Activated CD8-positive, alpha-beta memory T cell treated with anti-CD3 and anti-CD28 coated beads, Interleukin-2, amount 10 ng/mL, durations not matched to agents 7 days and 5 days (primary cell): ENCODE data around the gene RNASET2. TPM values are rescaled to one million over a fixed set of nuclear protein-coding genes. Genes with fewer than 3 reads are reported as not detected.
"Not testable (repeated sequence)": the region's sequence is repeated elsewhere in the genome, so short reads cannot be mapped to it uniquely, and the experiment has no call there.

Source experiments
- ATAC-seq: fragments of 150-1000 bp; cut with Tn5 transposase; one replicate; pipeline ENCODE4 v1.10.0; 2021; ENCODE audit warnings: moderate library complexity
- CTCF ChIA-PET: fragments of 350-600 bp; sonication (Branson Sonifier 250); formaldehyde crosslinking; loops from one replicate; lab custom pipeline; 2021; ENCODE audit warnings: antibody characterized with exemption; lab: Charles Lee
- DNase-seq: peaks from one replicate; pipeline ENCODE4 v3.0.0-alpha.2; 2020
- H3K27ac Mint-ChIP-seq: one replicate; pipeline ENCODE4 v1.8.0; 2021; ENCODE audit warnings: mild to moderate bottlenecking, mixed read lengths
- H3K27me3 Mint-ChIP-seq: one replicate; pipeline ENCODE4 v1.8.0; 2021; ENCODE audit warnings: mixed read lengths
- H3K36me3 Mint-ChIP-seq: one replicate; pipeline ENCODE4 v1.8.0; 2021; ENCODE audit warnings: mild to moderate bottlenecking, mixed read lengths
- H3K4me1 Mint-ChIP-seq: one replicate; pipeline ENCODE4 v1.8.0; 2021; ENCODE audit warnings: mixed read lengths
- H3K4me3 Mint-ChIP-seq: one replicate; pipeline ENCODE4 v1.8.0; 2021; ENCODE audit warnings: mild to moderate bottlenecking, moderate library complexity, mixed read lengths
- H3K9me3 Mint-ChIP-seq: one replicate; pipeline ENCODE4 v1.8.0; 2022; ENCODE audit warnings: low read depth, mixed read lengths
- total RNA-seq, 2 experiments: library from RNA; stranded (reverse); gene quantifications; one replicate each; pipeline ENCODE4 v1.2.3, GENCODE V29; 2021

RNASET2 gene
- total RNA-seq, 2 experiments from 2014 or later, result 28.8 to 46.6 TPM

DNA sequence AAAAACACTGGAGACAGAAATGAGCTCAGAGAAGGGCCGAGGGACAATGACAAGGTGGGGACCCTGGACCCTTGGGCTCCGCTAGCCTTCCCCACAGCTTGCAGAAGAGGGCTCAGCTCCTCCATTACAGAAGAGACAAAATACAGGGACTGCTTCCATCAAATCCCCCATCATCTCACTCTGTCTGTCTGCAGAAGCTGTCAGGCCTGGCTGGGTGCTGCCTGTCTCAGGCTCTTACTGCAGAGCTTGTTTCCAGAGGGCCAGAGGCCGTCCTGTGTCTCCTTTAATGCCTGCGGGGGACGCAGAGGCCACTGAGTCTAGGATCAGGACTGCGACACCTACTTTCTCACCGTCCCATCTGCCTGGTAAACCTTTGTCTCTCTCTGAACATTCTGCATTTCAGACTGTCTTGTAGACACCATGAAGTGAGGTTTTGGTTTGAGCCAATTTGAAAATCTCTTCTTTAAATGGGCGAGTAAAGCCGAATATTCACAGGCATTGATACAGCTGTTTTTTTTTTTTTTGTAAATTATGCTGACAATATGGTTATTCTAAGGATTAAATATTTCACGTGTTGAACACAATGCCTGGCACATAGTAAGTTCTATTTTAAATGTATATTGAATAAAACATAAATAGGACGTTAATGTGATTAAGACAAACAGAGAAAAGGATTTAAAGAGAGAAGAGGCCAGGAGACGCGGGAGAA lies 28.3 kb downstream of the RNASET2 start:
- CTCF ChIA-PET, result no interaction called here
- DNase-seq (peak; percentile 26), ATAC-seq (no peak)
- no peaks in the 10 kb centered on the region for H3K9me3 Mint-ChIP-seq
- no peaks in the 10 kb centered on the region for H3K4me1 Mint-ChIP-seq
- H3K36me3 Mint-ChIP-seq, result peaks cover 6% of the 10 kb centered on the region
- H3K27ac Mint-ChIP-seq, result no peak overlapping the region
- no peaks in the 10 kb centered on the region for H3K27me3 Mint-ChIP-seq
- no peak overlapping the region for H3K4me3 Mint-ChIP-seq

DNA sequence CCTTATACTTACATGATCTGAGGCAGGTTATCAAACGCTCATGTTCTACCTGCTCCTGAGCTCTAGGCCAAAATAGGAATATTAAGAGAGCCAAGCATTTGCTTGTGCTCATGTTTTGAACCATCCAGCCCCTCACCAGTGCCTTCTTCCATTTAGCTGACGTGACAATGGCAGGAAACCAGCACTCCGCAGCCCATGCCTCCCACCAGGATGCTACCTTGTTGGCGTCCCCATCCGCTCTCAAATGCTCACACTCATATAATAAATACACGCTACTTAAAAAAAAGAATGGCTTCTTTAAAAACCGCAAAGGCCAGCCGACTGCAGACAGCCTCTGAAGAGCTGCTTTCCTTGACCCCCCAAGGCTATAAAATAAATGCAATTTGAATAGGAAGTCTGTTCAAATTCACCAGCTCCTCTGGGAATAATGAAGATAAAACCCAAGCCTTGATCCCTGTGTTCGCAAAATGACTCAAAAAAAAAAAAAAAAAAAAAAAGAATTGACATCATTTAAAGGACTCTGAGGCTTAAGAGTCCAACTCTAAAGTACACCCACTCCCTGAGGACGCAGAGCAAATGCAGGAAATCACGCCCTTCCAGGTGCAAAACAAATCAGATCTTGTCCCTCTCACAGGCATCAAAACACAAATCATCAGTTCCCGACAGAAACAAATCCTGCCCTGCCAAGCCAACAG lies 29.0 kb downstream of the RNASET2 start:
- H3K4me1 Mint-ChIP-seq, result no peaks in the 10 kb centered on the region
- H3K27me3 Mint-ChIP-seq, result no peaks in the 10 kb centered on the region
- ATAC-seq (no peak), DNase-seq (peak; percentile 5)
- no peak overlapping the region for H3K27ac Mint-ChIP-seq
- peaks cover 6% of the 10 kb centered on the region for H3K36me3 Mint-ChIP-seq
- H3K9me3 Mint-ChIP-seq, result no peaks in the 10 kb centered on the region
- no peak overlapping the region for H3K4me3 Mint-ChIP-seq
- CTCF ChIA-PET, result no interaction called here

- H3K27ac Mint-ChIP-seq, result no peak overlapping the region
- no peak for ATAC-seq
- CTCF ChIA-PET, result no interaction called here
Observed at GRCh38 chr6:166926748-166927147, 29.6 kb downstream of the RNASET2 start.

DNA sequence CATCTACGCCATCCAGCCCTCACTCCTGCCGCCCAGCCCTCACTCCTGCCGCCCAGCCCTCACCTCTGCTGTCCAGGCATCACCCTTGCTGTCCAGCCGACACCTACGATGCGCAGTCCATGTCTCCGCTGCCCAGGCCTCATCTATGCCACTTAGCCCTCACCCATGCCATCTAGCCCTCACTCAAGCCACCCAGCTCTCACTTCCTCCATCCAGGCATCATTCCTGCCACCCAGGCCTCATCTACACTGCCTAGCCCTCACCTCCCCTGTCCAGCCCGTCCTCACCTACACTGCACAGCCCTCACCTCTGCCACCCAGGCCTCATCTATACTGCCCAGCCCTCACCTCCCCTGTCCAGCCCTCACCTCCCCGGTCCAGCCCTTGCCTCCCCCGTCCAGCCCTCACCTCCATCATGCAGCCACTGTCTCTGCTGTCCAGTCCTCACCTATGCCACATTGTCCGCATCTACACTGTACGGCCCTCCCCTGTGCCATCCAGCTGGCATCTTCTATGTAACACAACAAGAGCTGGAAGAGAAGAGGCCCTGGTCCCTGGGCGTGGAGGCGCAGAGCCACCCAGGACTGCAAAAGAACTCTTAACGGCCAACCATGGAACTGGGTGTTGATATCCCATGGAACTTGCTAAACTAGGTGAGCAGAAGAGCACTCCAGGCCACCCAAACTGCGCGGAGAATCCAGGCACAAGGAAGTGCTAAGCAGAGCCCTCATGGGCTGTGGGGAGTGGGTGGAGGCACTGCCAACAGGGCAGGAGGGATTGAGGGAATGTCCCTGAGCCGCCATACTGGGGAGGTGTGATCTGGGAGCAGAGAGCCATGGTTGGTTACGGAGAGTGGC lies 31.0 kb downstream of the RNASET2 start:
- ATAC-seq, result no peak
- H3K27me3 Mint-ChIP-seq, result no peaks in the 10 kb centered on the region
- peaks cover 2% of the 10 kb centered on the region for H3K36me3 Mint-ChIP-seq
- no peaks in the 10 kb centered on the region for H3K9me3 Mint-ChIP-seq
- H3K4me1 Mint-ChIP-seq, result no peaks in the 10 kb centered on the region
- H3K27ac Mint-ChIP-seq, result no peak overlapping the region
- DNase-seq, result peak; percentile 26
- H3K4me3 Mint-ChIP-seq, result no peak overlapping the region
- CTCF ChIA-PET, result no interaction called here

More at GRCh38 chr6:166926748-166927147, 29.6 kb downstream of the RNASET2 start:
- H3K4me3 Mint-ChIP-seq, result no peak overlapping the region
- peak; percentile 18 for DNase-seq
- no peaks in the 10 kb centered on the region for H3K9me3 Mint-ChIP-seq
- H3K27me3 Mint-ChIP-seq, result no peaks in the 10 kb centered on the region
- H3K4me1 Mint-ChIP-seq, result no peaks in the 10 kb centered on the region
- H3K36me3 Mint-ChIP-seq, result peaks cover 6% of the 10 kb centered on the region

- Mint-ChIP-seq H3K4me1 (no peaks in the 10 kb centered on the region), H3K27me3 (no peaks in the 10 kb centered on the region), H3K27ac (no peak overlapping the region), H3K9me3 (no peaks in the 10 kb centered on the region), H3K36me3 (no peaks in the 10 kb centered on the region), H3K4me3 (no peak overlapping the region)
- CTCF ChIA-PET, result no interaction called here
- ATAC-seq, result no peak
- no peak for DNase-seq
Observed at GRCh38 chr6:166924531-166924930, 31.8 kb downstream of the RNASET2 start.

DNA sequence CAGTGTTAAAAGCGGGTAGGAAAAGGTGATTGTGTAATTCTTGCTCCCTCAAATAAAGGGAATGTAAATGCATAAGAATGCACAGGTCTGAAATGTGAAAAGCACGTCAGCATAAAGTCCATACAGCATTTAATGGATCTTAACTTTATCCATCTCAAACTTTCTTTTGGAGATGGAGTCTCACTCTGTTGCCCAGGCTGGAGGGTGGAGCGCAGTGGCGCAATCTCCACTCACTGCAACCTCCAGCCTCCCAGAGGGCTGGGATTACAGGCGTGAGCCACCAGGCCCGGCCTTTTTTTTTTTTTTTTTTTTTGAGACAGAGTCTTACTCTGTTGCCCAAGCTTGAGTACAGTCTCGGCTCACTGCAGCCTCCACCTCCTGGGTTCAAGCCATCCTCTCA lies 33.4 kb downstream of the RNASET2 start:
- Mint-ChIP-seq H3K9me3 (no peaks in the 10 kb centered on the region), H3K27me3 (no peaks in the 10 kb centered on the region), H3K4me1 (no peaks in the 10 kb centered on the region), H3K36me3 (no peaks in the 10 kb centered on the region), H3K27ac (no peak overlapping the region), H3K4me3 (no peak overlapping the region)
- CTCF ChIA-PET, result no interaction called here
- ATAC-seq (no peak), DNase-seq (no peak)

DNA sequence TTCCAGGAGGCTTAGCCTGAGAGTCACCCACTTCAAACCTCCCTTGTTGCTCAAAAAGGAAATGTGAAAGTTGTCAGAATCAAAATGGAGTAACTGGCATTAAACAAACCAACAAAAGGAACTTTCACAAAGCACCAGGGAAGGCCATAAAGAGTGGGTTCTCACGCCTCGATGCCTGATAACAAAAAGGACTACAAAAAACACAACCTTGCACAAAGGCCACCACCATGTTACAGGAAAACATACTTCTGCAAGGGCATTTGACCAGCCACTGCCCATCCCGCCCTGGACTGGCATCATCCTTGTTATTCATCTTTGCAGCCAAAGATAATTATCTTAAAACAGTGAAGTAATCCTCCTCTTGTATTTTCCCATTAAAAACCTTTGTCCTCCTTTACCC lies 34.8 kb downstream of the RNASET2 start:
- Mint-ChIP-seq H3K4me1 (no peaks in the 10 kb centered on the region), H3K36me3 (no peaks in the 10 kb centered on the region), H3K9me3 (no peaks in the 10 kb centered on the region), H3K27ac (no peak overlapping the region), H3K4me3 (no peak overlapping the region), H3K27me3 (no peaks in the 10 kb centered on the region)
- ATAC-seq, result no peak
- CTCF ChIA-PET, result no interaction called here
- peak; percentile 18 for DNase-seq

- H3K4me3 Mint-ChIP-seq, result no peak overlapping the region
- no peak for ATAC-seq
- DNase-seq, result no peak
- no peaks in the 10 kb centered on the region for H3K4me1 Mint-ChIP-seq
- no peak overlapping the region for H3K27ac Mint-ChIP-seq
- CTCF ChIA-PET, result no interaction called here
- no peaks in the 10 kb centered on the region for H3K27me3 Mint-ChIP-seq
- no peaks in the 10 kb centered on the region for H3K9me3 Mint-ChIP-seq
- H3K36me3 Mint-ChIP-seq, result no peaks in the 10 kb centered on the region
Observed at GRCh38 chr6:166916824-166917223, 39.5 kb downstream of the RNASET2 start.

DNA sequence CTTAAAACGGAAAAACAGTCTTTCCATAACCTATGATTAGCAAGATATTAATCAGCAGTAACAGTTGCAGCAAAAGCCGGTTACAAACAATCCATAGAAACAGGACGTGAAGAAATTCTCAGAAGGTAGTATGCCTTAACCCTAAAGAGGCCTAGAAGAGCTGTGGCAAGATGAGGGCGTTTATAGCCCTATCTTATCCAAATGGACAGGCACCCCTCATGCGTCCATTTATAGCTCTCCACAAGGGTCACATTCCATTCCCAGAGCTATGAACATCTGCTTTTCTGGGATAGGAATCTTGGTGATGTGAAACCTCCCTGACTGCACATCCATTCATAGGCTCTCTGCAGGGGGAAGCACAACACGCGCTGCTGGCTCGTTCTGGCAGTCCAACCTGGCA lies 40.9 kb downstream of the RNASET2 start:
- H3K36me3 Mint-ChIP-seq, ATAC-seq, H3K9me3 Mint-ChIP-seq, H3K4me3 Mint-ChIP-seq, CTCF ChIA-PET, H3K27ac Mint-ChIP-seq, H3K27me3 Mint-ChIP-seq, H3K4me1 Mint-ChIP-seq: not testable (repeated sequence)
- DNase-seq, result peak; percentile 18

GRCh38 chr6:166914952-166915351 lies 41.4 kb downstream of the RNASET2 start:
- peaks cover 11% of the 10 kb centered on the region for H3K4me1 Mint-ChIP-seq
- H3K9me3 Mint-ChIP-seq, DNase-seq, H3K27me3 Mint-ChIP-seq, H3K36me3 Mint-ChIP-seq, CTCF ChIA-PET, H3K4me3 Mint-ChIP-seq, ATAC-seq, H3K27ac Mint-ChIP-seq: not testable (repeated sequence)

- H3K27ac Mint-ChIP-seq, result no peak overlapping the region
Observed at GRCh38 chr6:166911248-166911677, 45.1 kb downstream of the RNASET2 start.

GRCh38 chr6:166910601-166911000 lies 45.7 kb downstream of the RNASET2 start:
- H3K27me3 Mint-ChIP-seq, result no peaks in the 10 kb centered on the region
- no peak for DNase-seq
- peaks cover 21% of the 10 kb centered on the region for H3K4me1 Mint-ChIP-seq
- no peak for ATAC-seq
- CTCF ChIA-PET, result no interaction called here
- H3K27ac Mint-ChIP-seq, result no peak overlapping the region
- H3K9me3 Mint-ChIP-seq, result no peaks in the 10 kb centered on the region
- peaks cover 3% of the 10 kb centered on the region for H3K36me3 Mint-ChIP-seq
- no peak overlapping the region for H3K4me3 Mint-ChIP-seq

More at GRCh38 chr6:166911248-166911677, 45.1 kb downstream of the RNASET2 start:
- no peaks in the 10 kb centered on the region for H3K27me3 Mint-ChIP-seq
- H3K4me1 Mint-ChIP-seq, result peaks cover 21% of the 10 kb centered on the region
- H3K9me3 Mint-ChIP-seq, result no peaks in the 10 kb centered on the region
- CTCF ChIA-PET, result no interaction called here
- peaks cover 3% of the 10 kb centered on the region for H3K36me3 Mint-ChIP-seq
- H3K4me3 Mint-ChIP-seq, result no peak overlapping the region
- ATAC-seq (no peak), DNase-seq (no peak)

GRCh38 chr6:166908811-166909210 lies 47.5 kb downstream of the RNASET2 start:
- DNase-seq (no peak), ATAC-seq (no peak)
- H3K4me1 Mint-ChIP-seq, result peaks cover 21% of the 10 kb centered on the region
- no peak overlapping the region for H3K27ac Mint-ChIP-seq
- CTCF ChIA-PET, result interaction anchor here (1.5 kb wide), 1 partner anchor 41 kb away, joined by 3 read pairs; no protein-coding TSS in a partner anchor
- no peak overlapping the region for H3K4me3 Mint-ChIP-seq
- H3K27me3 Mint-ChIP-seq, result no peaks in the 10 kb centered on the region
- no peaks in the 10 kb centered on the region for H3K9me3 Mint-ChIP-seq
- peaks cover 3% of the 10 kb centered on the region for H3K36me3 Mint-ChIP-seq
